Fibroblast of mammary gland (primary cell): ENCODE data around the gene LONRF2.

Experiments
- DNase-seq: peaks from one replicate; pipeline ENCODE4 v3.0.0-alpha.2; 2010; ENCODE audit warnings: low read depth
- H3K4me3 ChIP-seq: 2 replicates; pipeline ENCODE4 v1.5.1; 2011; ENCODE audit warnings: low read depth, mild to moderate bottlenecking, low read length, moderate library complexity; ENCODE audit not compliant: control insufficient read depth
- CTCF ChIP-seq: conservative IDR thresholded peaks from 2 replicates; pipeline ENCODE4 v1.5.1; 2011; ENCODE audit warnings: low read depth, low read length, inconsistent platforms; ENCODE audit not compliant: control insufficient read depth, insufficient read depth

LONRF2 gene

GRCh38 chr2:100320547-100321178 lies 1.6 kb downstream of the LONRF2 start:
- TF ChIP-seq CTCF, result no peak
- DNase-seq, result peak; percentile 26
- no peak overlapping the region for H3K4me3 ChIP-seq

GRCh38 chr2:100317634-100318033 lies 4.7 kb downstream of the LONRF2 start:
- no peak for DNase-seq

GRCh38 chr2:100309973-100310719 lies 12.2 kb downstream of the LONRF2 start:
- DNase-seq, result no peak
- TF ChIP-seq CTCF, result no peak
- H3K4me3 ChIP-seq, result no peak overlapping the region

More at GRCh38 chr2:100317634-100318033, 4.7 kb downstream of the LONRF2 start:
- TF ChIP-seq CTCF, result no peak
- H3K4me3 ChIP-seq, result no peak overlapping the region

- no peak for TF ChIP-seq CTCF
- H3K4me3 ChIP-seq, result no peak overlapping the region
- no peak for DNase-seq
These were observed 13.0 kb downstream of the LONRF2 start for GRCh38 chr2:100309311-100309710.

- TF ChIP-seq CTCF, result no peak
- H3K4me3 ChIP-seq, result no peak overlapping the region
- DNase-seq, result no peak
These were observed 18.6 kb downstream of the LONRF2 start for GRCh38 chr2:100303744-100304143.

- TF ChIP-seq CTCF, result no peak
These were observed 19.8 kb downstream of the LONRF2 start for GRCh38 chr2:100302585-100302892.

More at GRCh38 chr2:100302585-100302892, 19.8 kb downstream of the LONRF2 start:
- no peak overlapping the region for H3K4me3 ChIP-seq
- no peak for DNase-seq
